CD4-positive, CD25-positive, alpha-beta regulatory T cell (primary cell): ENCODE measurements around the gene TRIM62. TPM values are rescaled to one million over a fixed set of nuclear protein-coding genes. Genes with fewer than 3 reads are reported as not detected.

Source experiments
- ATAC-seq, 2 donors: fragments of 150-1000 bp; cut with Tn5 transposase; one replicate each; pipeline ENCODE4 v1.10.0; 2021; ENCODE audit warnings: low read depth in 2 of 2, moderate number of reproducible peaks in 2 of 2, moderate library complexity in 1 of 2
- DNase-seq, 3 donors: peaks; one replicate each; pipeline versions ENCODE4 v3.0.0 to v3.0.0-alpha.2; 2012 to 2022; ENCODE audit warnings: mixed read lengths in 1 of 3
- H3K27ac ChIP-seq: one replicate; pipeline ENCODE4 v1.7.0; 2013; ENCODE audit warnings: mild to moderate bottlenecking, low read length; ENCODE audit not compliant: insufficient read depth, poor library complexity, severe bottlenecking
- H3K27me3 ChIP-seq: one replicate; pipeline ENCODE4 v1.7.0; 2013; ENCODE audit warnings: low read length; ENCODE audit not compliant: control insufficient read depth, insufficient read depth
- H3K36me3 ChIP-seq: one replicate; pipeline ENCODE4 v1.7.0; 2013; ENCODE audit warnings: mild to moderate bottlenecking, low read length, moderate library complexity; ENCODE audit not compliant: control insufficient read depth, insufficient read depth
- H3K4me1 ChIP-seq: 2 replicates; pipeline ENCODE4 v1.7.0; 2013; ENCODE audit warnings: mild to moderate bottlenecking, low read length; ENCODE audit not compliant: insufficient read depth, control insufficient read depth, poor library complexity, severe bottlenecking
- H3K4me3 ChIP-seq: one replicate; pipeline ENCODE4 v1.7.0; 2013; ENCODE audit warnings: low read depth, mild to moderate bottlenecking, low read length, moderate library complexity
- H3K9me3 ChIP-seq, 2 experiments: 1 replicate in 1 of 2; 2 replicates in 1 of 2; pipeline ENCODE4 v1.7.0; 2013; ENCODE audit warnings: low read length in 2 of 2, mild to moderate bottlenecking in 1 of 2, moderate library complexity in 1 of 2; ENCODE audit not compliant: control insufficient read depth in 2 of 2
- H3K27ac Mint-ChIP-seq, 3 donors: one replicate each; pipeline ENCODE4 v1.8.0; 2020 to 2022; ENCODE audit warnings: mild to moderate bottlenecking in 3 of 3, mixed read lengths in 3 of 3, moderate library complexity in 2 of 3
- H3K27me3 Mint-ChIP-seq: one replicate; pipeline ENCODE4 v1.8.0; 2022; ENCODE audit warnings: mild to moderate bottlenecking, mixed read lengths
- H3K36me3 Mint-ChIP-seq: one replicate; pipeline ENCODE4 v1.8.0; 2020; ENCODE audit warnings: mixed read lengths
- H3K4me1 Mint-ChIP-seq, 4 donors: one replicate each; pipeline ENCODE4 v1.8.0; 2020 to 2022; ENCODE audit warnings: mixed read lengths in 4 of 4, mild to moderate bottlenecking in 1 of 4
- H3K4me3 Mint-ChIP-seq, 4 donors: one replicate each; pipeline ENCODE4 v1.8.0; 2020 to 2022; ENCODE audit warnings: mild to moderate bottlenecking in 4 of 4, mixed read lengths in 4 of 4, moderate library complexity in 3 of 4
- H3K9me3 Mint-ChIP-seq, 7 donors: one replicate each; pipeline ENCODE4 v1.8.0; 2020 to 2022; ENCODE audit warnings: mixed read lengths in 7 of 7, mild to moderate bottlenecking in 3 of 7, moderate library complexity in 2 of 7
- polyA plus RNA-seq, 4 donors: library from polyadenylated mRNA; unstranded; fragments of 300-500 nt; fragmentation: Illumina TruSeq; gene quantifications; one replicate each; pipeline ENCODE4 v1.2.3, GENCODE V29; 2021
- total RNA-seq: library from RNA; stranded (reverse); gene quantifications from one replicate; pipeline ENCODE4 v1.2.3, GENCODE V29; 2022

The TRIM62 gene
- total and polyA plus RNA-seq, 5 donors from 2014 or later: 5.6 to 29.1 (median 6.5) TPM

GRCh38 chr1:33120436-33121231, 61.2 kb downstream of the TRIM62 start:
- peaks cover 11% of the 10 kb centered on the region for H3K27me3 Mint-ChIP-seq

GRCh38 chr1:33119532-33120217, 62.2 kb downstream of the TRIM62 start:
- H3K4me3 ChIP-seq: no peak overlapping the region
- peaks cover 11% of the 10 kb centered on the region for H3K27me3 Mint-ChIP-seq
- no peaks in the 10 kb centered on the region for H3K4me1 ChIP-seq
- H3K36me3 Mint-ChIP-seq: peaks cover 7% of the 10 kb centered on the region
- DNase-seq: no peak
- no peak overlapping the region for H3K4me3 Mint-ChIP-seq
- peaks cover 2% of the 10 kb centered on the region for H3K27me3 ChIP-seq
- no peak overlapping the region for H3K27ac ChIP-seq
- no peaks in the 10 kb centered on the region for H3K9me3 ChIP-seq
- H3K36me3 ChIP-seq: no peaks in the 10 kb centered on the region
- no peaks in the 10 kb centered on the region for H3K4me1 Mint-ChIP-seq
- H3K27ac Mint-ChIP-seq: no peak overlapping the region
- ATAC-seq: no peak
- no peaks in the 10 kb centered on the region for H3K9me3 Mint-ChIP-seq

More at GRCh38 chr1:33120436-33121231, 61.2 kb downstream of the TRIM62 start:
- peaks cover 2% of the 10 kb centered on the region for H3K27me3 ChIP-seq
- no peaks in the 10 kb centered on the region for H3K4me1 ChIP-seq
- no peaks in the 10 kb centered on the region for H3K36me3 ChIP-seq
- H3K36me3 Mint-ChIP-seq: peaks cover 7% of the 10 kb centered on the region
- no peak for ATAC-seq
- no peaks in the 10 kb centered on the region for H3K9me3 Mint-ChIP-seq
- no peak for DNase-seq
- no peak overlapping the region for H3K27ac ChIP-seq
- H3K27ac Mint-ChIP-seq: no peak overlapping the region
- peak overlapping the region in 1 of 4 donors; percentile 58 for H3K4me3 Mint-ChIP-seq
- H3K9me3 ChIP-seq: no peaks in the 10 kb centered on the region
- H3K4me1 Mint-ChIP-seq: peaks cover 0 to 3% (median under 1%) of the 10 kb centered on the region in 4 donors
- no peak overlapping the region for H3K4me3 ChIP-seq

- Histone ChIP-seq H3K36me3 (no peaks in the 10 kb centered on the region), H3K4me3 (no peak overlapping the region), H3K4me1 (no peaks in the 10 kb centered on the region), H3K27me3 (peaks cover 2% of the 10 kb centered on the region), H3K9me3 (no peaks in the 10 kb centered on the region), H3K27ac (no peak overlapping the region)
- Mint-ChIP-seq H3K9me3 (no peaks in the 10 kb centered on the region), H3K36me3 (peaks cover 7% of the 10 kb centered on the region), H3K27me3 (peaks cover 11% of the 10 kb centered on the region), H3K4me1 (no peaks in the 10 kb centered on the region), H3K4me3 (no peak overlapping the region), H3K27ac (no peak overlapping the region)
- ATAC-seq (no peak), DNase-seq (no peak)
These were observed 62.8 kb downstream of the TRIM62 start for GRCh38 chr1:33119050-33119449.

- no peaks in the 10 kb centered on the region for H3K9me3 Mint-ChIP-seq
- DNase-seq (no peak), ATAC-seq (no peak)
- Histone ChIP-seq H3K4me3 (no peak overlapping the region), H3K27ac (no peak overlapping the region), H3K27me3 (peaks cover 2% of the 10 kb centered on the region), H3K9me3 (no peaks in the 10 kb centered on the region), H3K4me1 (no peaks in the 10 kb centered on the region), H3K36me3 (no peaks in the 10 kb centered on the region)
- no peaks in the 10 kb centered on the region for H3K4me1 Mint-ChIP-seq
- peaks cover 7% of the 10 kb centered on the region for H3K36me3 Mint-ChIP-seq
- H3K27me3 Mint-ChIP-seq: peaks cover 15% of the 10 kb centered on the region
- H3K27ac Mint-ChIP-seq: no peak overlapping the region
- H3K4me3 Mint-ChIP-seq: no peak overlapping the region
These were observed 63.6 kb downstream of the TRIM62 start for GRCh38 chr1:33118274-33118673.

DNA sequence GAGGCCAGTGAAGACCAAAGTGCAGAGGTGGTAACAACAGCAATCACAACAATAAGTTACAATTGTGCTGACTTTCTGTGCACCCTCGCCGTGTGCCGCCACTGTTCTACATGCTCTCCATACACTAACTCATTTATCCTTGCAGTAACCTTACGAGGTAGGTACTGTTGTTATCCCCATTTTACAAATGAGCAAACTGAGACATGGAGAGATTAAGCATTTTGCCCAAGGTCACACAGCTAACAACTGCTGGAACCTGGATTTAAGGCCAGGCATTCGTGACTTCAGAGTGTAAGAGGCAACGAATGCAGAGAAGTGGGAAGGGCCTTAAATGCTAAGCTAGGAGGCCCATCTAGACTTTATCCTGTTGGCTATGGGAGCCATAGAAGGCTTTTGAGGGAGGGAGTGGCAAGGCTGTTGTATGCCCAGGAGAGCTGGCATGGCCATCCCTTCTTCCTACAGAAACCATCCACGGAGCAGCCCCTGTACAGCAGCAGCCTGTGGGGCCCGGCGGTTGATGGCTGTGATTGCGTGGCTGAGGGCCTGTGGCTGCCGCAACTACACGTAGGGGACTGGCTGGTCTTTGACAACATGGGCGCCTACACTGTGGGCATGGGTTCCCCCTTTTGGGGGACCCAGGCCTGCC, 64.3 kb downstream of the TRIM62 start:
- H3K4me3 Mint-ChIP-seq: no peak overlapping the region
- Histone ChIP-seq H3K4me1 (no peaks in the 10 kb centered on the region), H3K9me3 (no peaks in the 10 kb centered on the region), H3K36me3 (no peaks in the 10 kb centered on the region), H3K27ac (no peak overlapping the region), H3K4me3 (no peak overlapping the region), H3K27me3 (peaks cover 2% of the 10 kb centered on the region)
- no peak for ATAC-seq
- no peaks in the 10 kb centered on the region for H3K4me1 Mint-ChIP-seq
- H3K27me3 Mint-ChIP-seq: peaks cover 17% of the 10 kb centered on the region
- H3K27ac Mint-ChIP-seq: no peak overlapping the region
- peaks cover 7% of the 10 kb centered on the region for H3K36me3 Mint-ChIP-seq
- DNase-seq: no peak
- no peaks in the 10 kb centered on the region for H3K9me3 Mint-ChIP-seq

DNA sequence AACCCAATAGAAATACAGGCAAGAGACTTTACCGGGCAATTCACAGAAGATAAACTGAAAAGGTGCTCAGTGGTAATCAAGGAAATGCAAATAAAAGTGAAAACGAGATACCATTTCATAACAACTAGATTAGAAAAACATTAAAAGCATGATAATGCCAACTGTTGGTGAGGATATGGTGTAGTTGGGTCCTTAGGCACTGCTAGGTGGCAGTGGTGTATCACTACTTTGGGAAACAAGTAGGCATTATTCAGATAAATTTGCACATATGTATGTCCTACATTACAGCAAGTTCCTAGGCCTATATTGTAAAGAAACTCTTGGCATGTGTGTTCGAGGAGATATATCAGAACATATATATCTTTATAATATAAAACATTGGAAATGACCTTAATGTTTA, 69.9 kb downstream of the TRIM62 start:
- H3K4me1 ChIP-seq: no peaks in the 10 kb centered on the region
- DNase-seq (peak in 1 of 3 donors; percentile 59), ATAC-seq (no peak)
- peaks cover 7% of the 10 kb centered on the region for H3K27me3 ChIP-seq
- H3K27me3 Mint-ChIP-seq: peaks cover 25% of the 10 kb centered on the region
- peaks cover 0 to 6% of the 10 kb centered on the region in 2 experiments for H3K9me3 ChIP-seq
- no peak overlapping the region for H3K27ac ChIP-seq
- H3K36me3 ChIP-seq: no peaks in the 10 kb centered on the region
- H3K27ac Mint-ChIP-seq: no peak overlapping the region
- no peak overlapping the region for H3K4me3 Mint-ChIP-seq
- H3K4me3 ChIP-seq: no peak overlapping the region
- peaks cover 0 to 6% (median 0%) of the 10 kb centered on the region in 4 donors for H3K4me1 Mint-ChIP-seq
- H3K9me3 Mint-ChIP-seq: peaks cover 0 to 5% (median 0%) of the 10 kb centered on the region in 7 donors
- no peaks in the 10 kb centered on the region for H3K36me3 Mint-ChIP-seq

GRCh38 chr1:33110477-33110876, 71.4 kb downstream of the TRIM62 start:
- Histone ChIP-seq H3K4me1 (no peaks in the 10 kb centered on the region), H3K36me3 (no peaks in the 10 kb centered on the region), H3K4me3 (no peak overlapping the region), H3K27ac (no peak overlapping the region), H3K9me3 (peaks cover 0 to 6% of the 10 kb centered on the region in 2 experiments), H3K27me3 (peaks cover 6% of the 10 kb centered on the region)
- DNase-seq (no peak), ATAC-seq (no peak)
- Mint-ChIP-seq H3K36me3 (no peaks in the 10 kb centered on the region), H3K27me3 (peaks cover 22% of the 10 kb centered on the region), H3K27ac (no peak overlapping the region), H3K4me1 (peaks cover 0 to 6% (median 0%) of the 10 kb centered on the region in 4 donors), H3K4me3 (no peak overlapping the region), H3K9me3 (peaks cover 0 to 5% (median 0%) of the 10 kb centered on the region in 7 donors)
